OCI-LY7 (cell line): ENCODE results near the gene AUTS2.

Experiments
- CTCF ChIP-seq: fragments of 200-600 bp; sonication (generic); conservative IDR thresholded peaks from 2 replicates; pipeline ENCODE4 v1.5.1; 2014; ENCODE audit warnings: mild to moderate bottlenecking, antibody characterized with exemption, low read length, moderate library complexity, mixed read lengths
- EZH2phosphoT487 ChIP-seq: fragments of 200-600 bp; sonication (generic); IDR thresholded peaks from 2 replicates; pipeline ENCODE4 v1.6.1; 2018; ENCODE audit warnings: low read depth, borderline replicate concordance, mild to moderate bottlenecking, mixed run types, antibody characterized with exemption, low read length, moderate library complexity, mixed read lengths

- TF ChIP-seq CTCF, result no peak
- no peak for TF ChIP-seq EZH2phosphoT487
These were observed 264.3 kb downstream of the AUTS2 start for GRCh38 chr7:69862413-69863064.
